Thyroid gland (tissue), 4 donors: Measurements from ENCODE around the gene LRP1-AS.

Experiments
- CTCF ChIP-seq, 6 experiments: fragments of 200-600 bp in 3 of 6; fragments of 450-650 bp in 3 of 6; sonication (generic) in 3 of 6; IDR thresholded peaks; one replicate each; pipeline ENCODE4 v1.5.1; 2016 to 2019; ENCODE audit warnings: antibody characterized with exemption in 6 of 6, mild to moderate bottlenecking in 2 of 6, inconsistent platforms in 1 of 6, moderate library complexity in 1 of 6
- POLR2A ChIP-seq, 2 donors: fragments of 450-650 bp; IDR thresholded peaks; one replicate each; pipeline ENCODE4 v1.6.1; 2017; ENCODE audit warnings: antibody characterized with exemption in 2 of 2, mild to moderate bottlenecking in 2 of 2, moderate library complexity in 1 of 2

GRCh38 chr12:57154804-57155434 lies 7.5 kb upstream of the LRP1-AS start:
- TF ChIP-seq POLR2A (IDR thresholded peaks at IDR 0.05) (no peak), CTCF (IDR thresholded peaks at IDR 0.05) (no peak)
